HepG2 (cell line): ENCODE measurements around the gene CCDC183. TPM values are rescaled to one million over a fixed set of nuclear protein-coding genes. Genes with fewer than 3 reads are reported as not detected.

ENCODE experiments used
- GFI1 ChIP-seq: sonication (generic); formaldehyde crosslinking; IDR thresholded peaks from 2 replicates; pipeline ENCODE4 v1.5.0; 2020; ENCODE audit warnings: missing genetic modification reagents, mild to moderate bottlenecking, borderline replicate concordance
- GLI4 ChIP-seq: sonication (generic); formaldehyde crosslinking; IDR thresholded peaks from 2 replicates; pipeline ENCODE4 v1.5.1; 2020; ENCODE audit warnings: missing genetic modification reagents, mild to moderate bottlenecking, moderate library complexity, borderline replicate concordance
- GTF3A ChIP-seq: sonication (generic); formaldehyde crosslinking; conservative IDR thresholded peaks from 2 replicates; pipeline ENCODE4 v1.4.0; 2020; ENCODE audit warnings: mild to moderate bottlenecking, missing genetic modification reagents
- PCBP1 ChIP-seq: fragments of 200-400 bp; formaldehyde crosslinking; IDR thresholded peaks from 2 replicates; pipeline ENCODE4 v1.6.1; 2017; ENCODE audit warnings: mild to moderate bottlenecking, low read depth, low read length, borderline replicate concordance
- PCBP2 ChIP-seq: fragments of 200-400 bp; formaldehyde crosslinking; optimal IDR thresholded peaks from 2 replicates; pipeline ENCODE3; 2018; ENCODE audit warnings: low read length, low read depth; ENCODE audit not compliant: poor library complexity, severe bottlenecking
- SRSF1 ChIP-seq: fragments of 200-400 bp; formaldehyde crosslinking; optimal IDR thresholded peaks from 2 replicates; pipeline ENCODE3; 2017; ENCODE audit warnings: mild to moderate bottlenecking, low read depth, low read length, moderate library complexity
- ZNF101 ChIP-seq: sonication (generic); formaldehyde crosslinking; IDR thresholded peaks from 2 replicates; pipeline ENCODE4 v1.4.0; 2020; ENCODE audit warnings: mild to moderate bottlenecking, low read depth, missing genetic modification reagents, borderline replicate concordance
- ZNF235 ChIP-seq: sonication (generic); formaldehyde crosslinking; IDR thresholded peaks from 2 replicates; pipeline ENCODE4 v1.8.1; 2023; ENCODE audit warnings: mild to moderate bottlenecking, missing genetic modification reagents, borderline replicate concordance
- ZNF44 ChIP-seq: sonication (generic); formaldehyde crosslinking; IDR thresholded peaks from 2 replicates; pipeline ENCODE4 v1.5.1; 2020; ENCODE audit warnings: mild to moderate bottlenecking, missing genetic modification reagents
- ZNF652 ChIP-seq: IDR thresholded peaks from 2 replicates; pipeline ENCODE4 v1.6.1; 2016; ENCODE audit warnings: low read depth, borderline replicate concordance
- ZNF709 ChIP-seq: sonication (generic); formaldehyde crosslinking; IDR thresholded peaks from 2 replicates; pipeline ENCODE4 v1.5.0; 2020; ENCODE audit warnings: mild to moderate bottlenecking, missing genetic modification reagents
- ZNF776 ChIP-seq: sonication (generic); formaldehyde crosslinking; IDR thresholded peaks from 2 replicates; pipeline ENCODE4 v1.4.0; 2020; ENCODE audit warnings: mild to moderate bottlenecking, missing genetic modification reagents
- ZNF777 ChIP-seq: sonication (generic); formaldehyde crosslinking; IDR thresholded peaks from 2 replicates; pipeline ENCODE4 v1.4.0; 2020; ENCODE audit warnings: missing genetic modification reagents
- ZSCAN29 ChIP-seq: sonication (generic); formaldehyde crosslinking; conservative IDR thresholded peaks from 2 replicates; pipeline ENCODE4 v1.4.0; 2020; ENCODE audit warnings: mild to moderate bottlenecking, missing genetic modification reagents
- polyA plus RNA-seq, 8 experiments: library from polyadenylated mRNA; depleted of rRNA in 3 of 8; stranded (reverse) in 7 of 8; unstranded in 1 of 8; fragments of >200 nt; fragmentation: Illumina TruSeq in 4 of 8; extraction: Trizol in 4 of 8; gene quantifications; 2 replicates each; pipeline versions ENCODE4 v1.2.1 to v1.2.3, GENCODE V29; 2011 to 2016; ENCODE audit warnings: low read depth in 4 of 8, missing spikeins in 1 of 8, mixed read lengths in 1 of 8; ENCODE audit not compliant: insufficient read depth in 1 of 8
- total RNA-seq, 5 experiments: library from RNA; depleted of rRNA; stranded (reverse); fragments of >200 nt; fragmentation: Illumina TruSeq; extraction: Trizol; gene quantifications; 2 replicates each; pipeline ENCODE4 v1.2.3, GENCODE V29; 2016; ENCODE audit warnings: low read depth in 1 of 5
- TF ChIP-seq, protein P1 (sequence below): sonication (generic); formaldehyde crosslinking; IDR thresholded peaks from 2 replicates; pipeline ENCODE4 v1.8.1; 2022; ENCODE audit warnings: low read depth, mild to moderate bottlenecking, missing genetic modification reagents
- TF ChIP-seq, protein P2 (sequence below): sonication (generic); formaldehyde crosslinking; IDR thresholded peaks from 2 replicates; pipeline ENCODE4 v1.8.0; 2022; ENCODE audit warnings: mild to moderate bottlenecking, missing genetic modification reagents, moderate library complexity
- TF ChIP-seq, protein P3 (sequence below): IDR thresholded peaks from 2 replicates; pipeline ENCODE4 v1.6.1; 2016; ENCODE audit warnings: low read depth, missing genetic modification reagents, missing compliant biosample characterization
- TF ChIP-seq, protein P4 (sequence below): sonication (generic); formaldehyde crosslinking; IDR thresholded peaks from 2 replicates; pipeline ENCODE4 v1.5.1; 2020; ENCODE audit warnings: missing genetic modification reagents, mild to moderate bottlenecking, borderline replicate concordance

Gene CCDC183
- total and polyA plus RNA-seq, 2 of the 13 experiments (the other 11 are each of a cell fraction or from before 2014, with no cell fraction given) = 5.0 to 66.4 TPM

DNA sequence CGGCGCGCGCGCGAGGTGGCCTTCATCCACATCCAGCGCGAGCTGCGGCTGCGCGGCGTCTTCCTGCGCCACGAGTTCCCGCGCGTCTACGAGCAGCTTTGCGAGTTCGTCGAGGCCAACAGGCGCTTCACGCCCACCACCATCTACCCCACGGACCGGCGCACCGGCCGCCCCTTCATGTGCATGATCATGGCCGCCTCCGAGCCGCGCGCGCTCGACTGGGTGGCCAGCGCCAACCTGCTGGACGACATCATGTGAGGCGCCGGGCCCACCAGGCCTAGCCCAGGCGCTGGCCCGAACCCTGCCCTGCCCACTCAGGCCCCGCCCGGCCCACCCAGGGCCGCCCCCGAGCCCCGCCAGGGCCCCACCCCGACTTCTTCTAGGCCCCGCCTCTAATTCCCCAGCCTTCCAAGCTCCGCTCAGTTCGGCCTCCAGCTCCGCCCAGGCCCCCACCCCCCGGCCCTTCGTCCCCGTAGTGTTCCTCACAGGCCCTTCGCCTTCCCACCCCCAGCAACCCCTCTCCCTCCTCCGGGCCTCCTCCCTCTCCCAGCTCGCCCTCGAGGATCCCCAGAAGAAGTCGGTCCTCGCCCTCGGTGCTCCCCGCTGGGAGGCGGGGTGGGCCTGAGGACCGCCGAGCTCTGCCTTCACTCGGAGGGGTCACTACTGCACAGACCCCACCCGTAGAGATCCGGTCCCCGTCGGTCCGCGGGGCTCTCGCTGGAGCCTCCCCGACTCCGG, 51.1 kb downstream of the CCDC183 start (continued):
- TF ChIP-seq, protein P1, sequence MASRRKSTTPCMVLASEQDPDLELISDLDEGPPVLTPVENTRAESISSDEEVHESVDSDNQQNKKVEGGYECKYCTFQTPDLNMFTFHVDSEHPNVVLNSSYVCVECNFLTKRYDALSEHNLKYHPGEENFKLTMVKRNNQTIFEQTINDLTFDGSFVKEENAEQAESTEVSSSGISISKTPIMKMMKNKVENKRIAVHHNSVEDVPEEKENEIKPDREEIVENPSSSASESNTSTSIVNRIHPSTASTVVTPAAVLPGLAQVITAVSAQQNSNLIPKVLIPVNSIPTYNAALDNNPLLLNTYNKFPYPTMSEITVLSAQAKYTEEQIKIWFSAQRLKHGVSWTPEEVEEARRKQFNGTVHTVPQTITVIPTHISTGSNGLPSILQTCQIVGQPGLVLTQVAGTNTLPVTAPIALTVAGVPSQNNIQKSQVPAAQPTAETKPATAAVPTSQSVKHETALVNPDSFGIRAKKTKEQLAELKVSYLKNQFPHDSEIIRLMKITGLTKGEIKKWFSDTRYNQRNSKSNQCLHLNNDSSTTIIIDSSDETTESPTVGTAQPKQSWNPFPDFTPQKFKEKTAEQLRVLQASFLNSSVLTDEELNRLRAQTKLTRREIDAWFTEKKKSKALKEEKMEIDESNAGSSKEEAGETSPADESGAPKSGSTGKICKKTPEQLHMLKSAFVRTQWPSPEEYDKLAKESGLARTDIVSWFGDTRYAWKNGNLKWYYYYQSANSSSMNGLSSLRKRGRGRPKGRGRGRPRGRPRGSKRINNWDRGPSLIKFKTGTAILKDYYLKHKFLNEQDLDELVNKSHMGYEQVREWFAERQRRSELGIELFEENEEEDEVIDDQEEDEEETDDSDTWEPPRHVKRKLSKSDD (CRISPR knock-in tag) = peak; percentile 97
- TF ChIP-seq ZNF235 (CRISPR knock-in tag) (peak; percentile 50; the same call in 1 of the 2 replicates), GFI1 (CRISPR knock-in tag) (peak; percentile 66; the same call in 1 of the 2 replicates), ZNF44 (CRISPR knock-in tag) (no peak), ZNF777 (CRISPR knock-in tag) (peak; percentile 97; the same call in 1 of the 2 replicates), ZSCAN29 (0 out of 2 replicates have a peak, but pooled peaks have one; percentile 25), SRSF1 (peak; percentile 73), ZNF776 (CRISPR knock-in tag) (peak; percentile 9; the same call in 1 of the 2 replicates), ZNF652 (CRISPR knock-in tag) (no peak), PCBP2 (no peak), ZNF101 (no peak), ZNF709 (0 out of 2 replicates have a peak, but pooled peaks have one; percentile 7), GTF3A (CRISPR knock-in tag) (peak; percentile 59; the same call in 1 of the 2 replicates), GLI4 (CRISPR knock-in tag) (0 out of 2 replicates have a peak, but pooled peaks have one; percentile 88), PCBP1 (peak; percentile 75; the same call in 1 of the 2 replicates)
- TF ChIP-seq, protein P2, sequence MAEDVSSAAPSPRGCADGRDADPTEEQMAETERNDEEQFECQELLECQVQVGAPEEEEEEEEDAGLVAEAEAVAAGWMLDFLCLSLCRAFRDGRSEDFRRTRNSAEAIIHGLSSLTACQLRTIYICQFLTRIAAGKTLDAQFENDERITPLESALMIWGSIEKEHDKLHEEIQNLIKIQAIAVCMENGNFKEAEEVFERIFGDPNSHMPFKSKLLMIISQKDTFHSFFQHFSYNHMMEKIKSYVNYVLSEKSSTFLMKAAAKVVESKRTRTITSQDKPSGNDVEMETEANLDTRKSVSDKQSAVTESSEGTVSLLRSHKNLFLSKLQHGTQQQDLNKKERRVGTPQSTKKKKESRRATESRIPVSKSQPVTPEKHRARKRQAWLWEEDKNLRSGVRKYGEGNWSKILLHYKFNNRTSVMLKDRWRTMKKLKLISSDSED (CRISPR knock-in tag) = 0 out of 2 replicates have a peak, but pooled peaks have one; percentile 12
- TF ChIP-seq, protein P3, sequence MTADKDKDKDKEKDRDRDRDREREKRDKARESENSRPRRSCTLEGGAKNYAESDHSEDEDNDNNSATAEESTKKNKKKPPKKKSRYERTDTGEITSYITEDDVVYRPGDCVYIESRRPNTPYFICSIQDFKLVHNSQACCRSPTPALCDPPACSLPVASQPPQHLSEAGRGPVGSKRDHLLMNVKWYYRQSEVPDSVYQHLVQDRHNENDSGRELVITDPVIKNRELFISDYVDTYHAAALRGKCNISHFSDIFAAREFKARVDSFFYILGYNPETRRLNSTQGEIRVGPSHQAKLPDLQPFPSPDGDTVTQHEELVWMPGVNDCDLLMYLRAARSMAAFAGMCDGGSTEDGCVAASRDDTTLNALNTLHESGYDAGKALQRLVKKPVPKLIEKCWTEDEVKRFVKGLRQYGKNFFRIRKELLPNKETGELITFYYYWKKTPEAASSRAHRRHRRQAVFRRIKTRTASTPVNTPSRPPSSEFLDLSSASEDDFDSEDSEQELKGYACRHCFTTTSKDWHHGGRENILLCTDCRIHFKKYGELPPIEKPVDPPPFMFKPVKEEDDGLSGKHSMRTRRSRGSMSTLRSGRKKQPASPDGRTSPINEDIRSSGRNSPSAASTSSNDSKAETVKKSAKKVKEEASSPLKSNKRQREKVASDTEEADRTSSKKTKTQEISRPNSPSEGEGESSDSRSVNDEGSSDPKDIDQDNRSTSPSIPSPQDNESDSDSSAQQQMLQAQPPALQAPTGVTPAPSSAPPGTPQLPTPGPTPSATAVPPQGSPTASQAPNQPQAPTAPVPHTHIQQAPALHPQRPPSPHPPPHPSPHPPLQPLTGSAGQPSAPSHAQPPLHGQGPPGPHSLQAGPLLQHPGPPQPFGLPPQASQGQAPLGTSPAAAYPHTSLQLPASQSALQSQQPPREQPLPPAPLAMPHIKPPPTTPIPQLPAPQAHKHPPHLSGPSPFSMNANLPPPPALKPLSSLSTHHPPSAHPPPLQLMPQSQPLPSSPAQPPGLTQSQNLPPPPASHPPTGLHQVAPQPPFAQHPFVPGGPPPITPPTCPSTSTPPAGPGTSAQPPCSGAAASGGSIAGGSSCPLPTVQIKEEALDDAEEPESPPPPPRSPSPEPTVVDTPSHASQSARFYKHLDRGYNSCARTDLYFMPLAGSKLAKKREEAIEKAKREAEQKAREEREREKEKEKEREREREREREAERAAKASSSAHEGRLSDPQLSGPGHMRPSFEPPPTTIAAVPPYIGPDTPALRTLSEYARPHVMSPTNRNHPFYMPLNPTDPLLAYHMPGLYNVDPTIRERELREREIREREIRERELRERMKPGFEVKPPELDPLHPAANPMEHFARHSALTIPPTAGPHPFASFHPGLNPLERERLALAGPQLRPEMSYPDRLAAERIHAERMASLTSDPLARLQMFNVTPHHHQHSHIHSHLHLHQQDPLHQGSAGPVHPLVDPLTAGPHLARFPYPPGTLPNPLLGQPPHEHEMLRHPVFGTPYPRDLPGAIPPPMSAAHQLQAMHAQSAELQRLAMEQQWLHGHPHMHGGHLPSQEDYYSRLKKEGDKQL (CRISPR knock-in tag) = no peak
- TF ChIP-seq, protein P4, sequence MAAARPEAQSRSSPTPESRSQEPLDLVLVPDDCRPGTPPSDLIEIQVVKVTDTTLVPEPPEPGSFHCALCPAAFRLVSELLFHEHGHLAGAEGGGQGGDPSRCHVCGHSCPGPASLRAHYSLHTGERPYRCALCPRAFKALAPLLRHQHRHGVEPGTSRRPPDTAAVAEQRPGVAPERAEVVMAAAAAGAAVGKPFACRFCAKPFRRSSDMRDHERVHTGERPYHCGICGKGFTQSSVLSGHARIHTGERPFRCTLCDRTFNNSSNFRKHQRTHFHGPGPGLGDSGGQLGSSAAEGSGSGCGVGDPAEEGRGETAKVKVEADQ (CRISPR knock-in tag) = 0 out of 2 replicates have a peak, but pooled peaks have one; percentile 10
